Measurements from ENCODE around the gene UBQLN1.

The UBQLN1 gene

DNA sequence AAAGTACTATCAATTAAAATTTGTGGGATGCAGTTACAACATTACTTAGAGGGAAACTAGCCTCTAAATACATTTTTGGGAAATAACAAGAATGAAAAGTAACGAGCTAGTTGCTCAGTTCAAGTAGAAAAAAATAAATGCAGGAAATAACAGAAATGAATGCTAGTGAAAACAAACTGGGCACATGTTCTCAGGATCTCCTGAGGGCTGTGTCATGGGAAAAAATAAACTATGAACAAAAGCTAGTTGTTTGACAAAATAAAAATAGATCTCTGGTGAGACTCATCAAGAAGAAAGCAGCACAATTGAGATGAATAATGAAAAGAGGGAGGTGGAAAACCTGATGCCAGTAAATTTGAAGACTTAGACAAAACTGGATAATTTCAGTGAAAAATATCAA, 68.5 kb downstream of the UBQLN1 start:
- ATAC-seq (replicated peaks): no peak
- Mint-ChIP-seq H3K27me3 (no peaks in the 10 kb centered on the region), H3K36me3 (ENCODE audit: insufficient read depth) (peaks cover 6% of the 10 kb centered on the region), H3K4me1 (ENCODE audit: low read depth in 2 of 2) (no peaks in the 10 kb centered on the region), H3K4me3 (no peak overlapping the region), H3K9me3 (no peaks in the 10 kb centered on the region), H3K27ac (peak overlapping the region in 1 of 2 donors; percentile 32)
- DNase-seq: no peak

DNA sequence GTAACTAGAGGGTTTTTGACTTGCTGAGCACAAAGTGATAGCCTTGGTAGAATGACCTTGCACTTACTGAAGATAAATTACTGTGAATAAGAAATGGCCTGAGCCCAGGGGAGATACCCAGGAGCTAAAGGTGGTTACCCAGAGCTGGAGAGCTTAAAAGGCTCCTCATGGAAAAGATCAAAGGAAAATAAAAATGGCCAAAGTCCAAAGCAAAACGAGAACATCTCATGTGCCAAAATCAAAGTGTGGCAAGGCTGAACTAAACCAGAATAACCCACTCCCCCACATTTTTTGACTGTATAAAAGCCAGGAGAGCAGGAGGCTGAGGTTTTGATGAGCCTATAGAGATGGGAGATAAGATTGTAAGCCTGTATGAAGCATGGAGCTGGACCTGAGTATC, 70.4 kb downstream of the UBQLN1 start:
- no peaks in the 10 kb centered on the region for H3K27me3 Mint-ChIP-seq
- no peak overlapping the region for H3K4me3 Mint-ChIP-seq
- H3K4me1 Mint-ChIP-seq (ENCODE audit: low read depth in 2 of 2): no peaks in the 10 kb centered on the region
- no peaks in the 10 kb centered on the region for H3K9me3 Mint-ChIP-seq
- no peak for DNase-seq
- ATAC-seq (replicated peaks): no peak
- peak overlapping the region in 1 of 2 donors; percentile 15 for H3K27ac Mint-ChIP-seq
- H3K36me3 Mint-ChIP-seq (ENCODE audit: insufficient read depth): no peaks in the 10 kb centered on the region

GRCh38 chr9:83636813-83637212, 70.9 kb downstream of the UBQLN1 start:
- Mint-ChIP-seq H3K4me1 (ENCODE audit: low read depth in 2 of 2) (peaks cover 0 to 5% of the 10 kb centered on the region in 2 donors), H3K27ac (peak overlapping the region in 1 of 2 donors; percentile 15), H3K4me3 (no peak overlapping the region), H3K27me3 (no peaks in the 10 kb centered on the region), H3K9me3 (no peaks in the 10 kb centered on the region), H3K36me3 (ENCODE audit: insufficient read depth) (no peaks in the 10 kb centered on the region)
- ATAC-seq (replicated peaks) (no peak), DNase-seq (no peak)

DNA sequence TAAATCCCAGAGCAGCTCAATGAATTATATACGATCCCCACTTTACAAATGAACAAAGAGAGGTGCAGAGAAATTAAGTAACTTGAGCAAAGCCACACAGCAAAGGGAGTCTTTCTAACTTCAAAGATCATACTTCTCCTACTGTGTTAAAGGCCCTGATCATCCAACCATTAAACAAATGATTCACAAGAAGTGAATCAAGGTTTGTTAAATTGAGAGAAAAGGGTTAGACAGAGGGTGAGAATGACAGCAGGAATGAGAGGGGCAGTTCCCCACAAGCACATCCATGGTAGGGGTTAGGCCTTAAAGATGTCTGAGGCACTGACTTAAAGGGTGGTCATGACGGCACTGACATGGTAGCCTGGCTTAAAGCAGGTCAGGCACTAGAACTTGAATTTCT, 74.1 kb downstream of the UBQLN1 start:
- no peak overlapping the region for H3K27ac Mint-ChIP-seq
- DNase-seq (no peak), ATAC-seq (replicated peaks) (no peak)
- H3K9me3 Mint-ChIP-seq: no peaks in the 10 kb centered on the region
- H3K4me3 Mint-ChIP-seq: no peak overlapping the region
- H3K36me3 Mint-ChIP-seq (ENCODE audit: insufficient read depth): peaks cover 4% of the 10 kb centered on the region
- H3K27me3 Mint-ChIP-seq: no peaks in the 10 kb centered on the region
- H3K4me1 Mint-ChIP-seq (ENCODE audit: low read depth in 2 of 2): peaks cover 2 to 8% of the 10 kb centered on the region in 2 donors

DNA sequence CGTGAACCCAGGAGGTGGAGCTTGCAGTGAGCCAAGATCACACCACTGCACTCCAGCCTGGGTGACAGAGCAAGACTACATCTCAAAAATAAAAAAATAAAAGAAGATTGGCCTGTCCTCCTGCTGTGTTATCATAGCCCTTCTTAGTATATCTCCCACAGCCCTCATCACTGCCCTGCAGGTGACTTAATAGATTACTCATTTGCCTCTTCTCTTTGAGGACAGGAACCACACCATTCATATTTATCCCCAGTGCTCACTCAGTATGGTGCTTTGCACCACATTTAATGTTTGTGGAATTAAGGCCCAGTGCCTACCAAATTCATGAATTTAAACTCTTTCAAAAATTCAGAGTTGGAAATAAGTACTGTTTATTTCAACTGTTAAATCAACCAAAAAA, 74.5 kb downstream of the UBQLN1 start:
- Mint-ChIP-seq H3K4me1 (ENCODE audit: low read depth in 2 of 2) (peaks cover 2 to 8% of the 10 kb centered on the region in 2 donors), H3K4me3 (no peak overlapping the region), H3K27ac (no peak overlapping the region), H3K27me3 (no peaks in the 10 kb centered on the region), H3K36me3 (ENCODE audit: insufficient read depth) (peaks cover 8% of the 10 kb centered on the region), H3K9me3 (no peaks in the 10 kb centered on the region)
- no peak for ATAC-seq (replicated peaks)
- DNase-seq: no peak

GRCh38 chr9:83630938-83631457, 76.8 kb downstream of the UBQLN1 start:
- H3K36me3 Mint-ChIP-seq (ENCODE audit: insufficient read depth): peaks cover 12% of the 10 kb centered on the region
- no peaks in the 10 kb centered on the region for H3K27me3 Mint-ChIP-seq
- no peak for ATAC-seq (replicated peaks)
- H3K4me1 Mint-ChIP-seq (ENCODE audit: low read depth in 2 of 2): peaks cover 4 to 10% of the 10 kb centered on the region in 2 donors
- peak overlapping the region; percentile 65 to 76 for H3K27ac Mint-ChIP-seq
- no peak overlapping the region for H3K4me3 Mint-ChIP-seq
- DNase-seq: no peak
- no peaks in the 10 kb centered on the region for H3K9me3 Mint-ChIP-seq

GRCh38 chr9:83629433-83630104, 78.2 kb downstream of the UBQLN1 start:
- peaks cover 12 to 21% of the 10 kb centered on the region in 2 donors for H3K4me1 Mint-ChIP-seq (ENCODE audit: low read depth in 2 of 2)
- no peak for DNase-seq
- peak overlapping the region; percentile 44 to 68 for H3K27ac Mint-ChIP-seq
- H3K9me3 Mint-ChIP-seq: no peaks in the 10 kb centered on the region
- H3K36me3 Mint-ChIP-seq (ENCODE audit: insufficient read depth): peaks cover 12% of the 10 kb centered on the region
- no peaks in the 10 kb centered on the region for H3K27me3 Mint-ChIP-seq
- H3K4me3 Mint-ChIP-seq: no peak overlapping the region
- no peak for ATAC-seq (replicated peaks)

GRCh38 chr9:83628540-83628939, 79.2 kb downstream of the UBQLN1 start:
- Mint-ChIP-seq H3K36me3 (ENCODE audit: insufficient read depth) (peaks cover 16% of the 10 kb centered on the region), H3K9me3 (no peaks in the 10 kb centered on the region), H3K27me3 (no peaks in the 10 kb centered on the region), H3K4me3 (no peak overlapping the region), H3K27ac (peak overlapping the region; percentile 67 to 68), H3K4me1 (ENCODE audit: low read depth in 2 of 2) (peaks cover 19 to 32% of the 10 kb centered on the region in 2 donors)
- DNase-seq (no peak), ATAC-seq (replicated peaks) (no peak)

DNA sequence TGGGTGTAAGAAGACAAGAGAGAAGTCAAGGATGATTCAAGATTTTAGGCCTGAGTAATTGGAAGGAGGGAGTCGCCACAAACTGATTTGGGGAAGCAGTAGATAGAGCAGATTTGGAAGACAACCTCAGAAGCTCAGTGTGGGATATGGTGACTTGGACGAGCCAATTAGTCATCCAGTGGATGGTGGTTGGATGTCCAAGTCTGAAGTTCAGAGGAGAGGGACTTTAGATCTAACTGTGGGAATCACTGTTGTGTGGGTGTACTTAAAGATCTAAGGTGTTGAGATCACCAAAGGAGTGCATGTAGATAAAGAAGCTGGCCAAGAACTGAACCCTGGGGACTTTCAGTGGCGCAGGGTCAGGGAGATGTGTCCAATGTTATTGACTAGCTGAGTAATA, 82.6 kb downstream of the UBQLN1 start:
- Mint-ChIP-seq H3K27me3 (no peaks in the 10 kb centered on the region), H3K4me3 (peak overlapping the region in 1 of 2 donors; percentile 14), H3K27ac (peak overlapping the region; percentile 96 to 98), H3K9me3 (no peaks in the 10 kb centered on the region), H3K36me3 (ENCODE audit: insufficient read depth) (peaks cover 17% of the 10 kb centered on the region), H3K4me1 (ENCODE audit: low read depth in 2 of 2) (peaks cover 29 to 41% of the 10 kb centered on the region in 2 donors)
- ATAC-seq (replicated peaks) (no peak), DNase-seq (no peak)

DNA sequence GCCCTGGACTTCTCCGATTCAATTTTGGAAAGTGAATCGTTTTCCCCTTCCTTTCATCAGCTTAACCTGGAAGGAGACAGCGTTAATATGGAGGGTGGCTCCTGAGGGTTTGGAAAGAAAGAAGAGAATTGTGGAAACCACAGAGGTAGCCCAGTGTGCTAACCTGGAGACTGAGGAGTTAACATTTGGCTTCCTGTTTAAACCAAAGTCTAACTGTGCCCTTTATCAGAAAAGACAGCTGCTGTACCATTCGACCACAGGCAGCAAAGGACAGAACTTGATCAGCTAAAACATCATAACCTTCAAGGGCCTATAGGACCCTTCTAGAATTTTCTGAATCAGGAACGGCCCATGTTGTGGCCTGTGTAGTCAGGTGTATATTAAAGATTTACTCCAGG, 84.1 kb downstream of the UBQLN1 start:
- H3K4me3 Mint-ChIP-seq: peak overlapping the region; percentile 95 to 97
- no peaks in the 10 kb centered on the region for H3K27me3 Mint-ChIP-seq
- ATAC-seq (replicated peaks) (peak; percentile 45), DNase-seq (no peak)
- H3K9me3 Mint-ChIP-seq: no peaks in the 10 kb centered on the region
- H3K27ac Mint-ChIP-seq: peak overlapping the region; percentile 96 to 98
- H3K4me1 Mint-ChIP-seq (ENCODE audit: low read depth in 2 of 2): peaks cover 27 to 38% of the 10 kb centered on the region in 2 donors
- H3K36me3 Mint-ChIP-seq (ENCODE audit: insufficient read depth): peaks cover 16% of the 10 kb centered on the region

GRCh38 chr9:83622939-83623678, 84.6 kb downstream of the UBQLN1 start, which contains the start of gene IDNK:
TSS of gene IDNK (plus strand) at chr9:83623143. CDS start at chr9:83623172, 29 bp downstream.
- H3K27ac Mint-ChIP-seq: peak within 1 kb of the TSS; percentile 96 to 98
- H3K4me3 Mint-ChIP-seq: peak within 1 kb of the TSS; percentile 95 to 97
- DNase-seq: peak; percentile 39 to 57 (median 54)
- no peaks in the 10 kb centered on the region for H3K27me3 Mint-ChIP-seq
- H3K4me1 Mint-ChIP-seq (ENCODE audit: low read depth in 2 of 2): peaks cover 27 to 38% of the 10 kb centered on the region in 2 donors
- H3K9me3 Mint-ChIP-seq: no peaks in the 10 kb centered on the region
- H3K36me3 Mint-ChIP-seq (ENCODE audit: insufficient read depth): peaks cover 11% of the 10 kb centered on the region
- ATAC-seq (replicated peaks): peak; percentile 85

DNA sequence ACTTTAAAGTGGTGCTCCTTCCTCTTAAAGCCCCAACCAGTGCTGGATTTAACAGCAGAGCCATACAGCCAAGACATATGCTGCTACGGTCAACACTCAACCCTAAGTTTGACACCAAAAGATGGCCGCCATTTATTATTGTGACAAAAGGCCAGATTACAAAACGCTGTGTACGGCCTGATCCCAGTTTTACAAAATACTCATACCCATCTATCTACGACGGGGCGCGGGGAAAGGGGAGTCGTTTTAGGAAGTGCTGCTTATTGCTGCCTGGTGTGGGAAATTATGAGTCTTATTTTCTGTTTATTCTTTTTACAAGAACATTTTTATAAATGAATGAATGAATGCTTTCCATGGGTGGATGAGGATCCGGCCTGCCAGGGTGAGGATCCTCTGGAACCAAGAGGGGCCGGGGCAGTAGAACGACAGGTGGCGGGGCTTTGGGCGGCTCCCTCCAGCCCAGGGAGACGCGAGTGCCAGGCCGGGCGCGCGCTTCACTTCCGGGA, 85.3 kb downstream of the UBQLN1 start:
- Mint-ChIP-seq H3K36me3 (ENCODE audit: insufficient read depth) (peaks cover 11% of the 10 kb centered on the region), H3K4me1 (ENCODE audit: low read depth in 2 of 2) (peaks cover 27 to 38% of the 10 kb centered on the region in 2 donors), H3K27ac (peak overlapping the region; percentile 96 to 98), H3K9me3 (no peaks in the 10 kb centered on the region), H3K27me3 (no peaks in the 10 kb centered on the region), H3K4me3 (peak overlapping the region; percentile 95 to 97)
- ATAC-seq (replicated peaks) (peak; percentile 44), DNase-seq (peak in 1 of 3 experiments; percentile 33)

DNA sequence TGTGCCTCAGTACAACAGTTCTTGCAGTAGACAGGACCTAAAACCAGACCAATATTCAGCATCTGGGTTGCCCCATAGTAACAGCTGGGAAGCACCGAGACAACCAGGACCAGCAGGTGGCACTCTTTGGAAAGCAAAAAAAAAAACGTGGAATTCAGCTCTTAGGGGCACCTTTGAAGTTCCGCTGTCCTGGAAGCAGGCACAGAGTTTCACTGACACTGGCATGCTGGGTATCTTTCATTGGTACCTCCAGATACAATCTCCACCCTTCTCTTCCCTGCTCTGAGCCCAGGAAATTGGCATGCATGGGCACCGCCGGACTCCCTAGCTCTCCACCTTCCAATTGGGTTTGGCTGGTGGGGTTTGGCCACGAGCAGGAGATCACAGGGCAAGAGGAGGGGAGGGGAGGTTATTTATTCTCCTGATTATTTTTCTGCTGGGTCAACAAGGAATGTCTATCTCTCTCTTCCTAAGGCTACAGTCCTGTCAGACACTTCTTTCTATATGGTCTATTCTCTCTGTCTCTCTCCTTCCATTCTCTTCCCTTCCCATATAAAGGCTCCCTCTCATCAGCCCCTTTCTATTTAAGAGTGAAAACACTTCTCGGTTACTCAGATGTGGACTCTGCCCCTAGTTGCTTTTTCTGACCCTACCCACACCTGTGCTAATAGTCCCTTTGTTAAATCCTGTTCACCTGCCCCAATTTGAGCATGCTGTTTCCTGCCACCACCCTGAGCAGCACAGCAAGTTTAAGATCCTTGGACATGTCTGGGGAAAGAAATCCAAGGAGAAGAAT, 86.7 kb downstream of the UBQLN1 start:
- H3K27me3 Mint-ChIP-seq: no peaks in the 10 kb centered on the region
- H3K4me3 Mint-ChIP-seq: peak overlapping the region in 1 of 2 donors; percentile 40
- peak; percentile 40 to 49 (median 48) for DNase-seq
- peak overlapping the region in 1 of 2 donors; percentile 80 for H3K27ac Mint-ChIP-seq
- H3K4me1 Mint-ChIP-seq (ENCODE audit: low read depth in 2 of 2): peaks cover 25 to 36% of the 10 kb centered on the region in 2 donors
- ATAC-seq (replicated peaks): peak; percentile 19
- H3K36me3 Mint-ChIP-seq (ENCODE audit: insufficient read depth): peaks cover 8% of the 10 kb centered on the region
- H3K9me3 Mint-ChIP-seq: no peaks in the 10 kb centered on the region
